HG03175 (cell line): ENCODE measurements around the gene FGF16.
"Not testable (repeated sequence)": the region's sequence is repeated elsewhere in the genome, so short reads cannot be mapped to it uniquely, and the experiment has no call there.

Experiments
- ATAC-seq: cut with Tn5 transposase; IDR thresholded peaks from one replicate; pipeline ENCODE4 v1.9.1; 2021; ENCODE audit warnings: mild to moderate bottlenecking, moderate library complexity; ENCODE audit not compliant: unreplicated experiment

FGF16 gene

GRCh38 chrX:77446029-77446585 lies 1.1 kb upstream of the FGF16 start:
- no peak for ATAC-seq

- no peak for ATAC-seq
Observed at GRCh38 chrX:77447653-77448569, 722 bp downstream of the FGF16 start.

DNA sequence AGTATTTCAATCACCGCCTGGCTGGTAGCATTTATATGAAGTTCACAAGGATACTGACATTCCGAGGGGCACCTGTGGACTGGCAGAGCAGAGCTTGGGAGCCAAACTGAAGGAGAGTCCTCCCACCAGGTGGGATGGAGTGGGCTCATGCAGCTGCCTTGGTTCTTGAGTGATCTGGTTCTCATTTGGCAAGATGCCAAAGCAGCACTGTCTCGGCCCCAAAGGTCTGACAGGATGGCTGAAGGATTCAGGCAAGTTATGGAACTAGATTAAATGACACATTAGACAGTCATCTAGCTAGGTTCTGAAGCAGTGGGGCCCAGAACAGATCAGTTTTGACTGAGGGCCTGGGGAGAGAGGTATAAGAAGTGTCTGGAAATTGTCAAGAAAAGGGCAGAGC lies 3.2 kb downstream of the FGF16 start:
- ATAC-seq: no peak

- ATAC-seq: no peak
Observed at GRCh38 chrX:77450996-77451395, 3.8 kb downstream of the FGF16 start.

- no peak for ATAC-seq
Observed at GRCh38 chrX:77453190-77453589, 6.0 kb downstream of the FGF16 start.

- no peak for ATAC-seq
Observed at GRCh38 chrX:77455437-77455836, 8.2 kb downstream of the FGF16 start.

DNA sequence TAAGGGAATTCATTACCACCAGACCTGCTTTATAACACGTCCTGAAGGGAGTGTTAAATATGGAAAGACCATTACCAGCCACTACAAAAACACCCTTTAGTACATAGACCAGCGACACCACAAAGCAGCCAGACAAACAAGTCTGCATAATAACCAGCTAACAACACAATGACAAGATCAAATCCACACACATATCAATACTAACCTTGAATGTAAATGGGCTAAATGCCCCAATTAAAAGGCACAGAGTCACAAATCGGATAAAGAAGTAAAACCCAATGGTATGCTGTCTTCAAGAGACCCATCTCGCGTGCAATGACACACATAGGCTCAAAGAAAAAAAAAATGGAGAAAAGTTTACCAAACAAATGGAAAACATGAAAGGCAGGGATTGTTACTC lies 36.9 kb downstream of the FGF16 start:
- no peak for ATAC-seq

GRCh38 chrX:77493677-77494553 lies 46.7 kb downstream of the FGF16 start:
- no peak for ATAC-seq

DNA sequence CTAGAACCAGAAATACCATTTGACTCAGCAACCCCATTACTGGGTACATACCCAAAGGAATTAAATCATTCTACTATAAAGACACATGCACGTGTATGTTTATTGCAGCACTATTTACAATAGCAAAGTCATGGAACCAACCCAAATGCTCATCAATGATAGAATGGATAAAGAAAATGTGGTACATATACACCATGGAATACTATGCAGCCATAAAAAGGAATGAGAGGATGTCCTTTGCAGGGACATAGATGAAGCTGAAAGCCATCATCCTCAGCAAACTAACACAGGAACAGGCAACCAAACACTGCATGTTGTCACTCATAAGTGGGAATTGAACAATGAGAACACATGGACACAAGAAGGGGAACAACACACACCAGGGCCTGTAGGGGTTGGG lies 53.0 kb downstream of the FGF16 start:
- ATAC-seq: not testable (repeated sequence)

GRCh38 chrX:77502951-77503525 lies 55.8 kb downstream of the FGF16 start:
- ATAC-seq: no peak

DNA sequence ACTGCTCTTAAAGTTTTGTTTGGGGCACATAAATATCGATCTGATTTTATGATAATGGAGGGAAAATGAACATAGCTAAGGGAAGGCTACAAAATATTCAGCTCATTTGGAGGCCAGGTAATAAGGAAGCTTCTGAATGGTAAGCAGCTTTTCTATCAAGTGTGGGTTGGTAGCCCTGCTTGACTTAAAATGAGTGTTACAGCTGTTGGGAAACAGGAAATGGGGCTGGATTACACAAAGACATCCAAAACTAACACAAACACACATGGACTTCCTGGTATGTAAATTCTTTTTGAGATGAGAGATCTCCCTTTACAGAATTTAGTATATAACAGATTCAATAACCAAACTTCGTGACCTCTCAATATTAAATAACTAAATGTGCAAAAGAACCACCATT lies 58.0 kb downstream of the FGF16 start:
- no peak for ATAC-seq
